SKM-1 treated with dmso at 0.1 percent for 144 hours (cell line): ENCODE measurements around the gene GALNT18.

Experiments used
- DNase-seq: peaks from one replicate; lab custom pipeline; 2025; ENCODE audit not compliant: unreplicated experiment; lab: John Stamatoyannopoulos, UW

Gene GALNT18

GRCh38 chr11:11568651-11569229, 53.1 kb downstream of the GALNT18 start:
- DNase-seq = no peak

GRCh38 chr11:11567936-11568650, 53.7 kb downstream of the GALNT18 start:
- DNase-seq = no peak

- DNase-seq = no peak
Measured at GRCh38 chr11:11565636-11566035, 56.2 kb downstream of the GALNT18 start.

GRCh38 chr11:11563200-11563975, 58.4 kb downstream of the GALNT18 start:
- no peak for DNase-seq

- no peak for DNase-seq
Measured at GRCh38 chr11:11561991-11562390, 59.8 kb downstream of the GALNT18 start.

GRCh38 chr11:11558826-11559225, 63.0 kb downstream of the GALNT18 start:
- no peak for DNase-seq

GRCh38 chr11:11558396-11558795, 63.4 kb downstream of the GALNT18 start:
- DNase-seq = no peak

GRCh38 chr11:11555208-11555607, 66.6 kb downstream of the GALNT18 start:
- no peak for DNase-seq

- DNase-seq = no peak
Measured at GRCh38 chr11:11553573-11553972, 68.2 kb downstream of the GALNT18 start.

GRCh38 chr11:11552529-11553087, 69.2 kb downstream of the GALNT18 start:
- no peak for DNase-seq

- DNase-seq = no peak
Measured at GRCh38 chr11:11550534-11550933, 71.3 kb downstream of the GALNT18 start.

GRCh38 chr11:11545285-11546275, 76.2 kb downstream of the GALNT18 start:
- no peak for DNase-seq

- DNase-seq = no peak
Measured at GRCh38 chr11:11543656-11544055, 78.1 kb downstream of the GALNT18 start.

- DNase-seq = no peak
Measured at GRCh38 chr11:11540157-11540556, 81.6 kb downstream of the GALNT18 start.

- DNase-seq = no peak
Measured at GRCh38 chr11:11538277-11538960, 83.4 kb downstream of the GALNT18 start.

- no peak for DNase-seq
Measured at GRCh38 chr11:11537871-11538270, 83.9 kb downstream of the GALNT18 start.

- no peak for DNase-seq
Measured at GRCh38 chr11:11537372-11537771, 84.4 kb downstream of the GALNT18 start.

- no peak for DNase-seq
Measured at GRCh38 chr11:11536650-11537049, 85.2 kb downstream of the GALNT18 start.

GRCh38 chr11:11535611-11536010, 86.2 kb downstream of the GALNT18 start:
- no peak for DNase-seq

GRCh38 chr11:11534981-11535380, 86.8 kb downstream of the GALNT18 start:
- DNase-seq = no peak
